ENCODE results near the gene CMSS1.

Gene CMSS1

GRCh38 chr3:99957151-99957796 lies 139.6 kb downstream of the CMSS1 start:
- no peak for DNase-seq (ENCODE audit: low read depth in 1 of 2, low spot score in 1 of 2)

GRCh38 chr3:99958222-99958912 lies 140.7 kb downstream of the CMSS1 start:
- DNase-seq (ENCODE audit: low read depth in 1 of 2, low spot score in 1 of 2), result no peak

DNA sequence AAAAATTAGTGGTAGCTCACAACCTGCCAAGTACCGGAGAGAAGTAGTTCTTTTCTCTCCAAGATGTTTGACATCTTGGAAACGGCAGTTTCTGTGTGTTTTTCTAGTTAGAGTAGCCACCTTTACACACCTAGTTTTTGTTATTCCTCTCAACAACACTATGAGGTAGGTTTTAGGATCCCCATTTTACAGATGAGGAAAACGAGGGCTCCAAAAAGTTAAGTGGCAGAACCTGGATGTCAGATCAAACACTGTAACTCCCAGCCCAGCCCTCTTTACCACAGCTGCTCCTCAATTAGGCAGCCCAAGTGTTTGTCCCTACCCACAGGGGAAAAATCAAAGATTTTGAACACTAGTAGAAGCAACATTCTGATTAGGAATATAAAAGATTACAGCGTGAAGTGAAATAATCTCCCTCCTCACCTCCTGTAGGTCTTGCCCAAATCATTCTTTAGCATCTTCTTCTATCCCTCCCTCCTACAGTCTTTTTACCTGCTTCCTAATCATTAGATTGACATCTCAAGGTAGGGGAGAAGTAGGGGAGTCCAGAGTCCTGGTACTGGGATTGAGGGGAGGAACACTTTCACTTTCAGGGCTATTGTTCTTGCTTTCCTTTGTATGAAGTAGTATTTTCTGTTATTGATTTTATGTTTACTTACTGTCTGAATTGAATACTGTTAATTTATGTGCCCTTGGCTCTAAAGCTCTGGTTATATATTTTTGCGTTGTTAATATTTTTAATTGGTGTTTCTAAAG lies 142.6 kb downstream of the CMSS1 start:
- no peak for DNase-seq (ENCODE audit: low read depth in 1 of 2, low spot score in 1 of 2)

DNA sequence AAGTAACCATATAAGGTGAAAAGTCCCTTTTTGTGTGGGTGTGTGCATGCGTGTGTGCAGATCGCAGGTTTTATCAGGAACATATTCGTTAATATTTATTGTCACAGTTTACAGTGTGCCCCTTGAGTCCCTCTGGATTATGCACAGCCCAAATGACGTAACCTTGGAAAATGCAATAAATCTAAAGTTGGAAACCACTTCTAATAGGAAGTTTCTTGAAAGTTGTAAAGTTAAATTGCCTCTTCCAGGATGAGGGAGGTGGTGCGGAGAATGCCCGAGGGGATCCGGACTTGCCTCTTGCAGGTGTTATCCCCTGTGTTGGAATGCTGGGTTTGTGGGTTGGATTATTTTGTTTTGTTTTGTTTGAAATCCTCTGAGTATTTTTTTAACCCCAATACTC lies 143.3 kb downstream of the CMSS1 start:
- DNase-seq (ENCODE audit: low read depth in 1 of 2, low spot score in 1 of 2), result no peak

DNA sequence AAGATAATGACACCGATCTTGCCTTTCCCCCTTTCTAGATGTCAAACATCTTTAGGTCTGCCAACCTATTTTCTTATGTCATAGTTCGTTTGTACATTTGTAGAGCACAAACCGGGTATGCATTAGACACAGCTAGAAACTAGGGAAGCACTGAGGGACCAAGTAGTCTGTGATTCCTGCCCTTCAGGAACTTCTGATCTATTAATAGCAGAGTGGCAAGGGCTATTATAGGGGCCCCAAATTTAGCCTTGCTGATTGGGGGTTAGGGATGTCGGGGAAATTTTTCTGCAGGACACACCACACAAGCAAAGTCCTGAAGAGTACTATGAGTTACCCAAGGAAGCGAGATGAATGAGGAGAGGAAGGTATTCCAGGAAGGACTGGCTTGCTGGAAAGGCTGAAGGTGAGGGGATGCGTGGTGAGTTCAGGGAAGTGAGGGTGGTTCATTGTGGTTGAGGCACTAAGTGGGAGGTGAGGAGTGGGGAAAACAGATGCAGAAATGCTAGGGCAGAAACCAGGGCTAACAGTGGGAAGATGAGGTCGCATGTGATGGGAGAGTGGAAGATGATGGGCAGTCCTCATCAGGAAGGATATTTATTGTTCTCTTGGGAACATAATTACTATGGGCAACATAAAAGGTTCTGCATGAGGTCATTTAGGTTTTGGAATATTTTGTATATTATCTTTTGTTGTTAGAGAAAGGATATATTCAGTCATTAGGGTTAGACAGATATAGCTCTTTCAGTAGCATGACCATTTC lies 144.3 kb downstream of the CMSS1 start:
- no peak for DNase-seq (ENCODE audit: low read depth in 1 of 2, low spot score in 1 of 2)

GRCh38 chr3:99962703-99963102 lies 145.0 kb downstream of the CMSS1 start:
- DNase-seq (ENCODE audit: low read depth in 1 of 2, low spot score in 1 of 2), result no peak

DNA sequence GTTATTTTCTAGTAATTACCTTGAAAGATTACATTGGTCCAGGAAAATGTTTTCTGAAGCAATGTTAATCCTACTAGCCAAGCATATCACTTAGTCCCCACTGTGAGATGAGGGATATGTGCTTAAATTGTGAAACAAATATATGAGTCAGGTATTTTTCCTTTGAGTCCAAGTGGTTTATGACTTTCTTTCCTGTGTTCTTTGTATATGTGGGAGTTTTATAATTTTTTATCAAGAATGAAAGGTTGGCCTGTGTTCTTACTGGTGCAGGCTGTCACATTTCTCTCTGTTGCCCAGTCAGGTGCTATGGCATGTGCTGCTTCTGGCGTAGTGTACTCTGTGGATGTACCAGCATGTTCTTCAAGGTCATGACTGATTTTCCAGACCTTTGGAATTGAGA lies 147.4 kb downstream of the CMSS1 start:
- no peak for DNase-seq (ENCODE audit: low read depth in 1 of 2, low spot score in 1 of 2)

GRCh38 chr3:99965681-99966408 lies 148.2 kb downstream of the CMSS1 start:
- DNase-seq (ENCODE audit: low read depth in 1 of 2, low spot score in 1 of 2), result no peak

- DNase-seq (ENCODE audit: low read depth in 1 of 2, low spot score in 1 of 2), result no peak
These were observed 149.2 kb downstream of the CMSS1 start for GRCh38 chr3:99966662-99967416.

DNA sequence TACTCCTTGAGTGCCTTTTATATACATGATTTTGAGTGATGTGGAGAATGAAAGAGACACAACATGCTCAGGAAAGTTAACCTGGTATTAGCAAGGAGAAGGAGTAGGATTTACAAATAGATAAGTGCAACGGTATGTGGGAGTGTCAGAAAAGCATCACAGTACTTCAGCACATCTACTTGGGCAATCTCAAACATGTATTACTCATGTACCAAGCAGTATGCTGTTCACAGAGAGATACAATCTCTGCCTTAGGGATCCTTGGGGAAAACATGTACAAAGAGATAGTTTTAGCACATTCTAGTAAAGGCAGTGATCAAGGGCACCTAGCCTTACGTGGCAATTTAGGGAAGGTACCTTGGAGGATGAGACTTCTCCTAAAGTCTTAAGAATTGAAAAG lies 150.1 kb downstream of the CMSS1 start:
- no peak for DNase-seq (ENCODE audit: low read depth in 1 of 2, low spot score in 1 of 2)

DNA sequence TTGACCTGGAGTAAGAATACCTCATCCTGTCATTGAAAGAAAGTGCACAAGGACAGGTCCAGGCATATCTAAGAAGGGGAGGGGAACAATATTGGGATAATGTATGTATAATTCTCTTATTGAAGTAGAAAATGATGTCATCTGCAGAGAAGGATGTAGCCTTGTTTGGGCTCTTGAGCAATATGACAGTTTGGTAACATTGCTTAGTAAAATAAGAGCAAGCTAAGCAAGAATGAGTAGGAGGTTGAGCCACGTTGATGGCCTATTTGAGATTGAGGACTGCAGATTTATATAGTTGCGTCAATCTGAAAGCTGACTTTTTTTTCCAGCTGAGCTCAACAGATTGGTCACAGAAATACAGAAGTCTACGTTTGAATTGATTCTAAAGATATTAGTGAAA lies 151.5 kb downstream of the CMSS1 start:
- no peak for DNase-seq (ENCODE audit: low read depth in 1 of 2, low spot score in 1 of 2)

- DNase-seq (ENCODE audit: low read depth in 1 of 2, low spot score in 1 of 2), result no peak
These were observed 152.5 kb downstream of the CMSS1 start for GRCh38 chr3:99970198-99970597.

- DNase-seq (ENCODE audit: low read depth in 1 of 2, low spot score in 1 of 2), result no peak
These were observed 154.1 kb downstream of the CMSS1 start for GRCh38 chr3:99971761-99972160.

DNA sequence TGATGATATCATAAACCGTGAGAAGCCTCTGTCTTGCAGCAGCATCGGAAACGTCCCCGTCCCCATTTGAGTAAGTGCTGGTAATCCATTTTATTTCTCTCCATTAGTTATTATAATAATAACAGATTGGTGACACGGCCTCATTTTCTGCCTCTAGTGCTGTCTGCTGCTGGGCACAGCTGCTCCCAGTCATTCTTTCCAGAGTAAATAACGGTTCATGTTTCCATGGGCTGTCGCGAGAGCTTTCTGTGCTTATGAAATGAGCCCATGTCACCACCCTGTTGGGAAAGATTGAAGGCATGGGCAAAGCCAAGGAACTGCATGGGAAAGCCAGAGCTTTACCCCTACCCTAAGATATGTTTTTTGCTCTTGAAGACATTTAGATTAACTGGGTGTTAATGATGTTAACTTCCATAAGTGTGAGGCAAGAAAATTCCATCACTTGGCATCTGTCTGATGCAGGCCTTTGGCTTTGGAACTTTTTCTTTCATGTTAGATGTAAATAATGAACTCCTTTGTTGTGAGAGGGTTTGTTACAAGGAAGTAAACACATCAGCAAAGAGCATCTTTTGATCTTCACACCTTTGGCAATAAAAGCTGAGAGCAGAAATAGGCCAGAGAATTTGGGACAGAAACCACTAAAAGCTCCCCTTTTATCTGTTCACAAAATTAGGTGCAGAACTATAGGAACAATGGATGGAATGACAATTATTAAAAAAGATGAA lies 154.9 kb downstream of the CMSS1 start:
- no peak for DNase-seq (ENCODE audit: low read depth in 1 of 2, low spot score in 1 of 2)

- DNase-seq (ENCODE audit: low read depth in 1 of 2, low spot score in 1 of 2), result no peak
These were observed 157.3 kb downstream of the CMSS1 start for GRCh38 chr3:99974989-99975388.

GRCh38 chr3:99976584-99976983 lies 158.9 kb downstream of the CMSS1 start:
- no peak for DNase-seq (ENCODE audit: low read depth in 1 of 2, low spot score in 1 of 2)

DNA sequence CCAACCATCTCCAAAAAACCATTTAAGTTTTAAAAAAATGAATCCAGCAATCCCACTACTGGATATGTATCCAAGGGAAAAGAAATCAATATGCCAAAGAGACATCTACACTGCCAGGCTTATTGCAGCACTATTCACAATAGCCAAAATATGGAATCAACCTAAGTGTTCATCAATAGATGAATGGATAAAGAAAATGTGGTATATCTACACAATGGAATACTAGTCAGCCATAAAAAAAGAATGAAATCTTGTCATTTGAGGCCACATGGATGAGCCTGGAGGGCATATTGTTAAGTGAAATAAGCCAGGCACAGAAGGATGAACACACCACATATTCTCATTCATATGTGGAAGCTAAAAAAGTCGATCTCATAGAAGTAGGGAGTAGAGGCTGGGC lies 160.6 kb downstream of the CMSS1 start:
- no peak for DNase-seq (ENCODE audit: low read depth in 1 of 2, low spot score in 1 of 2)

DNA sequence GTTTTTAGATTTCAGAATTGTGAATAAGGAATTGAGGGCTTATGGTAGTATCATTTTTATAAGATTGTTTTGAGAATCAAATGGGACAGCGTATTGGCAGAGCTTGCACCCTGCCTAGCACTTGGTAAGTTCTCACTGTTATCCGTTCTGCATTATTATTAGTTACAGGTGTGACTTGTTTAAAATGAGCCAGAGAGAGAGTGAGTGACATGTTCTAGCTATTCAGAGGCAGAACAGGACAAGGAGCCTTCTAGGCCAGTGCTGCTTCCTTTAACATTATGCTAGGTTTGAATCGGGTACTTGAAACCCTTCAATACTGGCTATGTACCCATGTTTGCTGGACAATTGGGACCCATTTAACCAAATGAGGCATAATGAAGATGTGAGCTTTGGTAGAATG lies 162.9 kb downstream of the CMSS1 start:
- DNase-seq (ENCODE audit: low read depth in 1 of 2, low spot score in 1 of 2), result no peak

GRCh38 chr3:99981138-99981537 lies 163.5 kb downstream of the CMSS1 start:
- no peak for DNase-seq (ENCODE audit: low read depth in 1 of 2, low spot score in 1 of 2)

- DNase-seq (ENCODE audit: low read depth in 1 of 2, low spot score in 1 of 2), result no peak
These were observed 165.0 kb downstream of the CMSS1 start for GRCh38 chr3:99982650-99983049.

Measured in activated T-helper 1 cell treated with anti-CD3 and anti-CD28 coated beads, Interleukin-2, amount 50 U/mL, for 16 hours (primary cell).